Left lung (tissue), 10 donors: ENCODE results near the gene POLR1E. TPM values are rescaled to one million over a fixed set of nuclear protein-coding genes. Genes with fewer than 3 reads are reported as not detected.

Experiments used
- ATAC-seq: fragments of 200-7000 bp; cut with Tn5 transposase; one replicate; pipeline ENCODE4 v1.9.1; 2020; ENCODE audit warnings: moderate library complexity
- DNase-seq, 4 donors: peaks; one replicate each; pipeline ENCODE4 v3.0.0-alpha.2; 2013 to 2020
- H3K27ac ChIP-seq, 2 donors: fragments of 200-600 bp; sonication (generic) in 1 of 2; one replicate each; pipeline versions ENCODE4 v1.5.0 to v1.8.0; 2020 to 2021
- H3K27me3 ChIP-seq, 2 donors: fragments of 200-600 bp; sonication (generic) in 1 of 2; one replicate each; pipeline versions ENCODE4 v1.5.0 to v1.8.0; 2020 to 2021
- H3K36me3 ChIP-seq, 2 donors: fragments of 200-600 bp; sonication (generic) in 1 of 2; one replicate each; pipeline versions ENCODE4 v1.5.0 to v1.8.0; 2020 to 2021
- H3K4me1 ChIP-seq, 2 donors: fragments of 200-600 bp; one replicate each; pipeline ENCODE4 v1.8.0; 2021
- H3K4me3 ChIP-seq, 2 donors: fragments of 200-600 bp; sonication (generic) in 1 of 2; one replicate each; pipeline versions ENCODE4 v1.5.0 to v1.8.0; 2020 to 2021; ENCODE audit warnings: mild to moderate bottlenecking in 1 of 2
- H3K9me3 ChIP-seq, 2 donors: fragments of 200-600 bp; sonication (generic) in 1 of 2; one replicate each; pipeline versions ENCODE4 v1.5.0 to v1.8.0; 2020 to 2021
- CTCF ChIP-seq, 2 donors: fragments of 200-600 bp; sonication (generic) in 1 of 2; IDR thresholded peaks; one replicate each; pipeline versions ENCODE4 v1.5.0 to v1.8.0; 2021; ENCODE audit warnings: antibody characterized with exemption in 2 of 2
- intact Hi-C, 2 donors: fragments of 100-400 bp; cut with DNase I; formaldehyde crosslinking; loops; one replicate each; pipeline versions ENCODE4 v1.11.2 to v1.14.2; 2022
- polyA plus RNA-seq, 6 donors: library from polyadenylated mRNA; unstranded; fragments of 120-200 nt; gene quantifications; one replicate each; pipeline ENCODE4 v1.2.1, GENCODE V29; 2013; ENCODE audit not compliant: insufficient read length in 6 of 6
- total RNA-seq, 2 donors: library from RNA; stranded (reverse); fragmentation: NEBNext Ultra II Directional; extraction: Animal tissue kit (Norgen Biotek cat#: 25700); gene quantifications; one replicate each; pipeline ENCODE4 v1.2.1, GENCODE V29; 2021
- donor health status: DM: no; HTN: yes; CAD: no.
- donor health status: DM: no; HTN: no; CAD: no.

The POLR1E gene
- total and polyA plus RNA-seq, 8 donors = 14.3 to 31.1 (median 28.3) TPM

GRCh38 chr9:37515620-37516258 is 30.0 kb downstream of the POLR1E start:
- H3K9me3 ChIP-seq = no peaks in the 10 kb centered on the region
- H3K4me3 ChIP-seq = no peak overlapping the region
- H3K36me3 ChIP-seq = peaks cover 0 to 24% of the 10 kb centered on the region in 2 donors
- DNase-seq = no peak
- intact Hi-C loops = no loop called here
- H3K27ac ChIP-seq = no peak overlapping the region
- no peaks in the 10 kb centered on the region for H3K4me1 ChIP-seq
- no peak for ATAC-seq
- no peaks in the 10 kb centered on the region for H3K27me3 ChIP-seq
- no peak for TF ChIP-seq CTCF (IDR thresholded peaks at IDR 0.05)

GRCh38 chr9:37517923-37518322 is 32.2 kb downstream of the POLR1E start:
- ATAC-seq = no peak
- TF ChIP-seq CTCF (IDR thresholded peaks at IDR 0.05) = no peak
- Histone ChIP-seq H3K4me3 (no peak overlapping the region), H3K36me3 (peaks cover 0 to 46% of the 10 kb centered on the region in 2 donors), H3K4me1 (no peaks in the 10 kb centered on the region), H3K27me3 (no peaks in the 10 kb centered on the region), H3K27ac (no peak overlapping the region), H3K9me3 (no peaks in the 10 kb centered on the region)
- intact Hi-C loops = no loop called here
- DNase-seq = no peak

GRCh38 chr9:37520641-37521040 is 34.9 kb downstream of the POLR1E start:
- intact Hi-C loops = no loop called here
- Histone ChIP-seq H3K4me1 (no peaks in the 10 kb centered on the region), H3K27me3 (no peaks in the 10 kb centered on the region), H3K9me3 (no peaks in the 10 kb centered on the region), H3K27ac (no peak overlapping the region), H3K4me3 (no peak overlapping the region), H3K36me3 (peaks cover 0 to 60% of the 10 kb centered on the region in 2 donors)
- TF ChIP-seq CTCF (IDR thresholded peaks at IDR 0.05) = no peak
- no peak for DNase-seq
- no peak for ATAC-seq

GRCh38 chr9:37521111-37521510 is 35.4 kb downstream of the POLR1E start:
- intact Hi-C loops = no loop called here
- no peaks in the 10 kb centered on the region for H3K9me3 ChIP-seq

GRCh38 chr9:37522971-37523370 is 37.2 kb downstream of the POLR1E start:
- intact Hi-C loops = no loop called here
- ATAC-seq (no peak), DNase-seq (no peak)
- Histone ChIP-seq H3K27me3 (no peaks in the 10 kb centered on the region), H3K9me3 (no peaks in the 10 kb centered on the region), H3K36me3 (peaks cover 0 to 65% of the 10 kb centered on the region in 2 donors), H3K4me3 (no peak overlapping the region), H3K4me1 (no peaks in the 10 kb centered on the region), H3K27ac (no peak overlapping the region)
- TF ChIP-seq CTCF (IDR thresholded peaks at IDR 0.05) = no peak

More at GRCh38 chr9:37521111-37521510, 35.4 kb downstream of the POLR1E start:
- DNase-seq (no peak), ATAC-seq (no peak)
- TF ChIP-seq CTCF (IDR thresholded peaks at IDR 0.05) = no peak
- H3K27me3 ChIP-seq = no peaks in the 10 kb centered on the region
- no peak overlapping the region for H3K27ac ChIP-seq
- H3K4me1 ChIP-seq = no peaks in the 10 kb centered on the region
- H3K36me3 ChIP-seq = peaks cover 0 to 63% of the 10 kb centered on the region in 2 donors
- no peak overlapping the region for H3K4me3 ChIP-seq
